ENCODE measurements around the gene NAA40. TPM values are rescaled to one million over a fixed set of nuclear protein-coding genes. Genes with fewer than 3 reads are reported as not detected.
"Not testable (repeated sequence)": the region's sequence is repeated elsewhere in the genome, so short reads cannot be mapped to it uniquely, and the experiment has no call there.

The NAA40 gene
- polyA plus RNA-seq, 1 experiment, result 16.1 TPM

GRCh38 chr11:63961608-63962412, 23.0 kb downstream of the NAA40 start:
- POLR2A ChIA-PET, result no interaction called here
- no peak for TF ChIP-seq CTCF (IDR thresholded peaks at IDR 0.05; ENCODE audit: insufficient read depth, low read depth, low read length)
- no peak for DNase-seq (ENCODE audit: low read depth)
- CTCF ChIA-PET, result interaction anchor here (0.6 to 3.4 kb wide), 8 partner anchors 9 to 188 kb away, joined by 3 to 20 read pairs (median 4); partner anchors contain the start of gene COX8A
- H3K4me3 ChIP-seq (ENCODE audit: low read depth, low read length), result no peak overlapping the region
- H3K36me3 ChIP-seq (ENCODE audit: control insufficient read depth, insufficient read depth, low read length), result no peaks in the 10 kb centered on the region; the same call in 1 of the 2 replicates
- no peaks in the 10 kb centered on the region for H3K27me3 ChIP-seq (ENCODE audit: control insufficient read depth, insufficient read depth, low read length)

- H3K27me3 ChIP-seq (ENCODE audit: control insufficient read depth, insufficient read depth, low read length); DNase-seq (ENCODE audit: low read depth); H3K4me3 ChIP-seq (ENCODE audit: low read depth, low read length); POLR2A ChIA-PET; H3K36me3 ChIP-seq (ENCODE audit: control insufficient read depth, insufficient read depth, low read length): not testable (repeated sequence)
- CTCF ChIA-PET, result interaction anchor here (1.4 kb wide), 1 partner anchor 184 kb away, joined by 4 read pairs; no protein-coding TSS in a partner anchor
Observed at GRCh38 chr11:63963895-63964294, 25.1 kb downstream of the NAA40 start.

GRCh38 chr11:63966444-63966843, 27.6 kb downstream of the NAA40 start:
- DNase-seq (ENCODE audit: low read depth), result no peak
- no peak for TF ChIP-seq CTCF (IDR thresholded peaks at IDR 0.05; ENCODE audit: insufficient read depth, low read depth, low read length)
- CTCF ChIA-PET, result interaction anchor here (1.5 to 2.0 kb wide), 2 partner anchors 21 to 130 kb away, joined by 5 to 8 read pairs; no protein-coding TSS in a partner anchor
- H3K27me3 ChIP-seq (ENCODE audit: control insufficient read depth, insufficient read depth, low read length), result no peaks in the 10 kb centered on the region
- no peak overlapping the region for H3K4me3 ChIP-seq (ENCODE audit: low read depth, low read length)
- POLR2A ChIA-PET, result interaction anchor here (0.6 kb wide), 1 partner anchor 21 kb away, joined by 6 read pairs; no protein-coding TSS in a partner anchor
- no peaks in the 10 kb centered on the region for H3K36me3 ChIP-seq (ENCODE audit: control insufficient read depth, insufficient read depth, low read length)

- Histone ChIP-seq H3K4me3 (ENCODE audit: low read depth, low read length) (no peak overlapping the region), H3K27me3 (ENCODE audit: control insufficient read depth, insufficient read depth, low read length) (no peaks in the 10 kb centered on the region), H3K36me3 (ENCODE audit: control insufficient read depth, insufficient read depth, low read length) (no peaks in the 10 kb centered on the region)
- no peak for TF ChIP-seq CTCF (IDR thresholded peaks at IDR 0.05; ENCODE audit: insufficient read depth, low read depth, low read length)
- POLR2A ChIA-PET, result no interaction called here
- CTCF ChIA-PET, result interaction anchor here (0.7 kb wide), 1 partner anchor 14 kb away, joined by 3 read pairs; no protein-coding TSS in a partner anchor
- no peak for DNase-seq (ENCODE audit: low read depth)
Observed at GRCh38 chr11:63969461-63969860, 30.7 kb downstream of the NAA40 start.

GRCh38 chr11:63970902-63971301, 32.1 kb downstream of the NAA40 start:
- H3K36me3 ChIP-seq (ENCODE audit: control insufficient read depth, insufficient read depth, low read length), result no peaks in the 10 kb centered on the region
- H3K27me3 ChIP-seq (ENCODE audit: control insufficient read depth, insufficient read depth, low read length), result no peaks in the 10 kb centered on the region
- ChIA-PET POLR2A (no interaction called here), CTCF (no interaction called here)
- H3K4me3 ChIP-seq (ENCODE audit: low read depth, low read length), result no peak overlapping the region
- no peak for TF ChIP-seq CTCF (IDR thresholded peaks at IDR 0.05; ENCODE audit: insufficient read depth, low read depth, low read length)
- no peak for DNase-seq (ENCODE audit: low read depth)

GRCh38 chr11:63973912-63974258, 35.1 kb downstream of the NAA40 start:
- not testable (repeated sequence) for H3K36me3 ChIP-seq (ENCODE audit: control insufficient read depth, insufficient read depth, low read length); H3K4me3 ChIP-seq (ENCODE audit: low read depth, low read length); H3K27me3 ChIP-seq (ENCODE audit: control insufficient read depth, insufficient read depth, low read length); DNase-seq (ENCODE audit: low read depth)
- ChIA-PET CTCF (interaction anchor here (0.7 to 1.2 kb wide), 6 partner anchors 12 to 178 kb away, joined by 3 to 6 read pairs (median 3); no protein-coding TSS in a partner anchor), POLR2A (interaction anchor here (0.5 to 0.6 kb wide), 2 partner anchors 135 to 151 kb away, joined by 5 to 6 read pairs; no protein-coding TSS in a partner anchor)

Measured in BJ (cell line).